HepG2 (cell line): ENCODE data around the gene ARHGEF11. TPM values are rescaled to one million over a fixed set of nuclear protein-coding genes. Genes with fewer than 3 reads are reported as not detected.

Experiments used
- ATAC-seq: fragments of 200-7000 bp; cut with Tn5 transposase; 3 replicates; pipeline ENCODE4 v1.9.1; 2020; ENCODE audit warnings: mild to moderate bottlenecking, moderate library complexity
- BruUV-seq: library from RNA; stranded (reverse); fragments of 400-500 nt; replicated peaks from 2 replicates; lab custom pipeline; 2021; lab: Mats Ljungman, UMichigan
- CTCF ChIA-PET: fragments of 300-600 bp; formaldehyde crosslinking; extraction: SDS; loops from one replicate; lab custom pipeline; 2021; ENCODE audit warnings: low total read pairs, inconsistent platforms, low intra/inter-chr PET ratio; lab: Yijun Ruan, JAX
- POLR2A ChIA-PET: fragments of 350-600 bp; sonication (Branson Sonifier 250); formaldehyde crosslinking; loops from one replicate; lab custom pipeline; 2020; ENCODE audit warnings: antibody characterized with exemption, inconsistent platforms; lab: Yijun Ruan, JAX
- DNase-seq: peaks from one replicate; pipeline ENCODE4 v3.0.0-alpha.2; 2015; ENCODE audit warnings: low spot score
- FAIRE-seq: peaks from 3 replicates; lab custom pipeline; 2011; peaks lifted over from hg19 to GRCh38; lab: Jason Lieb, UNC
- H2AFZ ChIP-seq: one replicate; pipeline ENCODE4 v1.6.1; 2011; ENCODE audit warnings: low read length, inconsistent platforms
- H3K27ac ChIP-seq: fragments of 300-600 bp; 3 replicates; pipeline ENCODE4 v1.8.0; 2011; ENCODE audit warnings: mixed run types, mild to moderate bottlenecking, mixed read lengths, low read length, inconsistent platforms; ENCODE audit not compliant: insufficient read depth; ENCODE audit errors: extremely low read length
- H3K27me3 ChIP-seq, 2 experiments: fragments of 200-600 bp in 1 of 2; 2 replicates in 1 of 2; 3 replicates in 1 of 2; pipeline versions ENCODE4 v1.6.0 to v1.8.0; 2011; ENCODE audit warnings: low read length in 2 of 2, mild to moderate bottlenecking in 2 of 2, moderate library complexity in 2 of 2, inconsistent platforms in 1 of 2; ENCODE audit not compliant: insufficient read depth in 2 of 2, control insufficient read depth in 1 of 2
- H3K36me3 ChIP-seq, 2 experiments: fragments of 200-600 bp in 1 of 2; replicated peaks in 1 of 2; 2 replicates in 1 of 2; 3 replicates in 1 of 2; pipeline versions ENCODE4 v1.5.1 to v1.8.0; 2011; ENCODE audit warnings: low read length in 2 of 2, inconsistent platforms in 1 of 2; ENCODE audit not compliant: insufficient read depth in 2 of 2, control insufficient read depth in 1 of 2
- H3K4me1 ChIP-seq: 2 replicates; pipeline ENCODE4 v1.5.1; 2012; ENCODE audit warnings: low read length, inconsistent platforms; ENCODE audit not compliant: insufficient read depth
- H3K4me2 ChIP-seq: 2 replicates; pipeline ENCODE4 v1.6.0; 2011; ENCODE audit warnings: low read depth, low read length, inconsistent platforms
- H3K4me3 ChIP-seq, 3 experiments: fragments of 200-600 bp in 1 of 3; sonication (generic), shearing (Covaris generic) in 1 of 3; replicated peaks in 1 of 3; 2 replicates each; pipeline ENCODE4 v1.5.1; 2011 to 2016; ENCODE audit warnings: low read length in 3 of 3, inconsistent platforms in 2 of 3, low read depth in 2 of 3, mild to moderate bottlenecking in 2 of 3, control low read depth in 1 of 3, mixed read lengths in 1 of 3; ENCODE audit not compliant: insufficient read depth in 1 of 3
- H3K79me2 ChIP-seq: one replicate; pipeline ENCODE4 v1.6.1; 2011; ENCODE audit warnings: low read length, inconsistent platforms; ENCODE audit not compliant: insufficient read depth
- H3K9ac ChIP-seq: 2 replicates; pipeline ENCODE4 v1.6.0; 2011; ENCODE audit warnings: mild to moderate bottlenecking, low read depth, low read length, inconsistent platforms; ENCODE audit not compliant: insufficient read depth
- H3K9me3 ChIP-seq: 2 replicates; pipeline ENCODE4 v1.5.1; 2012; ENCODE audit warnings: mild to moderate bottlenecking, low read length
- H4K20me1 ChIP-seq: 2 replicates; pipeline ENCODE4 v1.6.0; 2011; ENCODE audit warnings: inconsistent platforms, mild to moderate bottlenecking, low read length, moderate library complexity; ENCODE audit not compliant: insufficient read depth
- ARHGAP35 ChIP-seq: sonication (generic); formaldehyde crosslinking; IDR thresholded peaks from 2 replicates; pipeline ENCODE4 v1.9.0; 2022; ENCODE audit warnings: mild to moderate bottlenecking, inconsistent platforms, moderate library complexity, missing genetic modification reagents, borderline replicate concordance
- GFI1 ChIP-seq: sonication (generic); formaldehyde crosslinking; IDR thresholded peaks from 2 replicates; pipeline ENCODE4 v1.5.0; 2020; ENCODE audit warnings: missing genetic modification reagents, mild to moderate bottlenecking, borderline replicate concordance
- MED13 ChIP-seq: sonication (generic); formaldehyde crosslinking; IDR thresholded peaks from 2 replicates; pipeline ENCODE4 v1.5.0; 2020; ENCODE audit warnings: missing genetic modification reagents
- MXD4 ChIP-seq: IDR thresholded peaks from 2 replicates; pipeline ENCODE4 v1.6.1; 2016; ENCODE audit warnings: mild to moderate bottlenecking, missing biosample characterization, missing genetic modification reagents
- NFE2L2 ChIP-seq: fragments of 150-350 bp; IDR thresholded peaks from 2 replicates; pipeline ENCODE4 v1.6.1; 2014; ENCODE audit warnings: low read length
- RORA ChIP-seq: sonication (generic); formaldehyde crosslinking; IDR thresholded peaks from 2 replicates; pipeline ENCODE4 v1.5.0; 2020; ENCODE audit warnings: mild to moderate bottlenecking, missing genetic modification reagents, moderate library complexity
- SMAD1 ChIP-seq: sonication (generic); formaldehyde crosslinking; IDR thresholded peaks from 2 replicates; pipeline ENCODE4 v1.4.0; 2020; ENCODE audit warnings: missing genetic modification reagents, low read depth, mild to moderate bottlenecking, borderline replicate concordance
- SPEN ChIP-seq: sonication (generic); formaldehyde crosslinking; IDR thresholded peaks from 2 replicates; pipeline ENCODE4 v1.5.1; 2020; ENCODE audit warnings: low read depth, mild to moderate bottlenecking, missing genetic modification reagents
- ZBTB20 ChIP-seq: sonication (generic); formaldehyde crosslinking; IDR thresholded peaks from 2 replicates; pipeline ENCODE4 v1.8.1; 2023; ENCODE audit warnings: missing genetic modification reagents, low read depth, mild to moderate bottlenecking, borderline replicate concordance
- ZFAT ChIP-seq: sonication (generic); formaldehyde crosslinking; conservative IDR thresholded peaks from 2 replicates; pipeline ENCODE4 v1.8.1; 2023; ENCODE audit warnings: missing genetic modification reagents, inconsistent platforms
- ZNF543 ChIP-seq: sonication (generic); formaldehyde crosslinking; IDR thresholded peaks from 2 replicates; pipeline ENCODE4 v1.4.0; 2020; ENCODE audit warnings: mild to moderate bottlenecking, missing genetic modification reagents
- ZNF777 ChIP-seq: sonication (generic); formaldehyde crosslinking; IDR thresholded peaks from 2 replicates; pipeline ENCODE4 v1.4.0; 2020; ENCODE audit warnings: missing genetic modification reagents
- WGBS: methylation state at CpG from one replicate; pipeline ENCODE4 v1.1.6; 2017; ENCODE audit warnings: low lambda C conversion rate; 5-methylcytosine and 5-hydroxymethylcytosine counted together
- in situ Hi-C: cut with HindIII; loops from 2 replicates; pipeline ENCODE4 v1.10.0; 2017; ENCODE audit warnings: low pct_unique_long_range_greater_than_20kb; ENCODE audit not compliant: extremely low pct_ligation_motif_present
- intact Hi-C: fragments of 100-400 bp; cut with micrococcal nuclease; formaldehyde crosslinking; loops from one replicate; pipeline ENCODE4 v1.10.0; 2022; ENCODE audit not compliant: unreplicated experiment
- polyA plus RNA-seq, 8 experiments: library from polyadenylated mRNA; depleted of rRNA in 3 of 8; stranded (reverse) in 7 of 8; unstranded in 1 of 8; fragments of >200 nt; fragmentation: Illumina TruSeq in 4 of 8; extraction: Trizol in 4 of 8; gene quantifications; 2 replicates each; pipeline versions ENCODE4 v1.2.1 to v1.2.3, GENCODE V29; 2011 to 2016; ENCODE audit warnings: low read depth in 4 of 8, missing spikeins in 1 of 8, mixed read lengths in 1 of 8; ENCODE audit not compliant: insufficient read depth in 1 of 8
- total RNA-seq, 5 experiments: library from RNA; depleted of rRNA; stranded (reverse); fragments of >200 nt; fragmentation: Illumina TruSeq; extraction: Trizol; gene quantifications; 2 replicates each; pipeline ENCODE4 v1.2.3, GENCODE V29; 2016; ENCODE audit warnings: low read depth in 1 of 5
- TF ChIP-seq, protein P1 (sequence below): IDR thresholded peaks from 2 replicates; pipeline ENCODE4 v1.6.1; 2016; ENCODE audit warnings: low read depth
- TF ChIP-seq, protein P2 (sequence below): IDR thresholded peaks from 2 replicates; pipeline ENCODE4 v1.6.1; 2016; ENCODE audit warnings: mild to moderate bottlenecking
- TF ChIP-seq, protein P3 (sequence below): fragments of 450-650 bp; IDR thresholded peaks from 2 replicates; pipeline ENCODE4 v1.6.1; 2016

ARHGEF11 gene
- total and polyA plus RNA-seq, 2 of the 13 experiments (the other 11 are each of a cell fraction or from before 2014, with no cell fraction given): 16.5 to 21.2 TPM

DNA sequence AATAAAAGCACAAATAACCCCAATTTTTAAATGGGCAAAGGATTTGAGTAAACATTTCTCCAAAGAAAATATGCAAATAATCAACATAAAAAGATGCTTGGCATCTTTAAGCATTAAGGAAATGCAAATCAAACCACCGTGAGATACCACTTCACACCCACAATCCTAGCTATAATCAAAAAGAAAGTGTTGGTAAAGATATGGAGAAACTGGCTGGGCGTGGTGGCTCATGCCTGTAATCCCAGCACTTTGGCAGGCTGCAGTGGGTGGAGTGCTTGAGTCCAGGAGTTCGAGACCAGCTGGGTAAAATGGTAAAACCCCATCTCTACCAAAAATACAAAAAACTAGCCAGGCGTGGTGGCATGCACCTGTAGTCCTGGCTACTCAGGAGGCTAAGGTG lies 16.9 kb downstream of the ARHGEF11 start (continued):
- TF ChIP-seq SMAD1 (CRISPR knock-in tag) (no peak), MED13 (CRISPR knock-in tag) (no peak)
- TF ChIP-seq, all 625 proteins: peak for 0

DNA sequence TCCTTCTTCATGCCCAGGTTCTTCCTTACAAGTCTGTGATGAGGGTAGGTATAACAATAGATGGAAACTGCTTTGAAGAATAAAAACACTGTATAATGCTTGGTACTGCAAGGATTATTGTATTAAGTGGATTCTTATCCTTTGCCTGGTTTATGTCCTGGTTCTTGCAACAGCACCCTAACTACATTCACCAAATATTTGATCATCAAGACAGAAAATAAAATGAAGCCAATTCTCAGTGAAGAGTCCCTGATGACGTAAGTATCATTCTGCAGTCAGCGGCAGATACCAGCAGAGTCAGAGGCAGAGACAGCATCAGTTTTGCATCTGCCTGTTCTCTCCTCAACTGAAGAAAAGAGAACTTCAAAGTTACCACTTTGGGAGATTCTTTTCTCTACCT lies 19.7 kb downstream of the ARHGEF11 start:
- no peak overlapping the region for H3K9ac ChIP-seq
- TF ChIP-seq, protein P1, sequence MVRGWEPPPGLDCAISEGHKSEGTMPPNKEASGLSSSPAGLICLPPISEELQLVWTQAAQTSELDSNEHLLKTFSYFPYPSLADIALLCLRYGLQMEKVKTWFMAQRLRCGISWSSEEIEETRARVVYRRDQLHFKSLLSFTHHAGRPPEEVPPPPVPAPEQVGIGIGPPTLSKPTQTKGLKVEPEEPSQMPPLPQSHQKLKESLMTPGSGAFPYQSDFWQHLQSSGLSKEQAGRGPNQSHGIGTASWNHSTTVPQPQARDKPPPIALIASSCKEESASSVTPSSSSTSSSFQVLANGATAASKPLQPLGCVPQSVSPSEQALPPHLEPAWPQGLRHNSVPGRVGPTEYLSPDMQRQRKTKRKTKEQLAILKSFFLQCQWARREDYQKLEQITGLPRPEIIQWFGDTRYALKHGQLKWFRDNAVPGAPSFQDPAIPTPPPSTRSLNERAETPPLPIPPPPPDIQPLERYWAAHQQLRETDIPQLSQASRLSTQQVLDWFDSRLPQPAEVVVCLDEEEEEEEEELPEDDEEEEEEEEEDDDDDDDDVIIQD (CRISPR knock-in tag): no peak
- TF ChIP-seq, protein P2, sequence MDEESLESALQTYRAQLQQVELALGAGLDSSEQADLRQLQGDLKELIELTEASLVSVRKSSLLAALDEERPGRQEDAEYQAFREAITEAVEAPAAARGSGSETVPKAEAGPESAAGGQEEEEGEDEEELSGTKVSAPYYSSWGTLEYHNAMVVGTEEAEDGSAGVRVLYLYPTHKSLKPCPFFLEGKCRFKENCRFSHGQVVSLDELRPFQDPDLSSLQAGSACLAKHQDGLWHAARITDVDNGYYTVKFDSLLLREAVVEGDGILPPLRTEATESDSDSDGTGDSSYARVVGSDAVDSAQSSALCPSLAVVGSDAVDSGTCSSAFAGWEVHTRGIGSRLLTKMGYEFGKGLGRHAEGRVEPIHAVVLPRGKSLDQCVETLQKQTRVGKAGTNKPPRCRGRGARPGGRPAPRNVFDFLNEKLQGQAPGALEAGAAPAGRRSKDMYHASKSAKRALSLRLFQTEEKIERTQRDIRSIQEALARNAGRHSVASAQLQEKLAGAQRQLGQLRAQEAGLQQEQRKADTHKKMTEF (CRISPR knock-in tag): no peak
- TF ChIP-seq ARHGAP35: no peak
- no peak for TF ChIP-seq ZFAT
- no peak for TF ChIP-seq ZBTB20 (CRISPR knock-in tag)
- no peak for TF ChIP-seq ZNF543 (CRISPR knock-in tag)
- TF ChIP-seq RORA (CRISPR knock-in tag): no peak
- TF ChIP-seq, protein P3, sequence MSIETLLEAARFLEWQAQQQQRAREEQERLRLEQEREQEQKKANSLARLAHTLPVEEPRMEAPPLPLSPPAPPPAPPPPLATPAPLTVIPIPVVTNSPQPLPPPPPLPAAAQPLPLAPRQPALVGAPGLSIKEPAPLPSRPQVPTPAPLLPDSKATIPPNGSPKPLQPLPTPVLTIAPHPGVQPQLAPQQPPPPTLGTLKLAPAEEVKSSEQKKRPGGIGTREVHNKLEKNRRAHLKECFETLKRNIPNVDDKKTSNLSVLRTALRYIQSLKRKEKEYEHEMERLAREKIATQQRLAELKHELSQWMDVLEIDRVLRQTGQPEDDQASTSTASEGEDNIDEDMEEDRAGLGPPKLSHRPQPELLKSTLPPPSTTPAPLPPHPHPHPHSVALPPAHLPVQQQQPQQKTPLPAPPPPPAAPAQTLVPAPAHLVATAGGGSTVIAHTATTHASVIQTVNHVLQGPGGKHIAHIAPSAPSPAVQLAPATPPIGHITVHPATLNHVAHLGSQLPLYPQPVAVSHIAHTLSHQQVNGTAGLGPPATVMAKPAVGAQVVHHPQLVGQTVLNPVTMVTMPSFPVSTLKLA: no peak
- no peak for TF ChIP-seq MXD4 (CRISPR knock-in tag)
- TF ChIP-seq SPEN (CRISPR knock-in tag): no peak
- TF ChIP-seq NFE2L2: no peak
- TF ChIP-seq GFI1 (CRISPR knock-in tag): no peak
- TF ChIP-seq ZNF777 (CRISPR knock-in tag): no peak
- 94% methylated on average over 2 of the region's 2 CpGs for WGBS
- no peak overlapping the region for H2AFZ ChIP-seq
- no peaks in the 10 kb centered on the region for H3K27me3 ChIP-seq
- peaks cover 1 to 3% of the 10 kb centered on the region in 2 experiments; a peak in 1 of 5 replicates for H3K36me3 ChIP-seq
- CTCF ChIA-PET: no interaction called here
- H3K4me2 ChIP-seq: no peak overlapping the region
- H3K9me3 ChIP-seq: peaks cover 11% of the 10 kb centered on the region
- no TSS peak for BruUV-seq
- H3K4me1 ChIP-seq: no peaks in the 10 kb centered on the region
- intact Hi-C loops: no loop called here
- H4K20me1 ChIP-seq: no peaks in the 10 kb centered on the region
- ATAC-seq (no peak), FAIRE-seq (no peak), DNase-seq (no peak)
- POLR2A ChIA-PET: no interaction called here
- H3K79me2 ChIP-seq: peaks cover 41% of the 10 kb centered on the region
- in situ Hi-C loops: no loop called here
- no peak overlapping the region for H3K27ac ChIP-seq
- no peak overlapping the region for H3K4me3 ChIP-seq
